ENCODE measurements around the gene SEC63.
"Not testable (repeated sequence)": the region's sequence is repeated elsewhere in the genome, so short reads cannot be mapped to it uniquely, and the experiment has no call there.

SEC63 gene

DNA sequence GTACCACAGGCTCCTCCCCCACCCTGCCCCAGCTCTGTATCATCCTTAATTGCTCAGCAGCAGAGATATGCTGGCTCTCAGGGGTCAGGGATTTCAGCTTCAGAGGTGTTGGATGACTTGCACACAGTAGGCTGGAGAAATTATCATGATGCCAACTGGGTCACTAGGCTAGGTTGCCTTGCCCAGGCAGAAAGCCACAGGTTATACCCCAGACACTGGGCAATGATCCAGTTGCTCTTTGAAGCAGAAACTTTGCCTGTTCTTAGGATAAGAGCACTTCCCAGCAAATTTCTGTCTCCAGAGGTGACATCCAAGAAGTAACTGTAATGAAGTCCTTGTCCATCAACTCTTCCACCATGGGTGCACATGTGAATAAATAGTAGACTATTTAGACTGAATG, 95.6 kb downstream of the SEC63 start:
- no peak for DNase-seq (ENCODE audit: low read depth, low spot score)

DNA sequence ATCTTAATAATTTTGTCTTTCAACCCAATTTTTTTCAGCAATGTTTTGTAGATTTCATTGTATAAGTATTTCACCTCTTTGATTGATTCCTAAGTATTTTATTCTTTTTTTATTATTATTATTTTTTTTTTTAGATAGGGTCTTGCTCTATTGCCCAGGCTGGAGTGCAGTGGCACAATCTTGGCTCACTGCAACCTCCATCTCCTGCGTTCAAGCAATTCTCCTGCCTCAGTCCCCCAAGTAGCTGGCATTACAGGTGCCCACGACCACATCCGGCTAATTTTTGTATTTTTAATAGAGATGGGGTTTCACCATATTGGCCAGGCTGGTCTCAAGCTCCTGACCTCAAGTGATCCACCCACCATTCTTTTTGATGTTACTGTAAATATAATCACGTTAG, 97.0 kb downstream of the SEC63 start:
- DNase-seq (ENCODE audit: low read depth, low spot score): not testable (repeated sequence)

GRCh38 chr6:107860144-107860543, 97.9 kb downstream of the SEC63 start:
- DNase-seq (ENCODE audit: low read depth, low spot score): not testable (repeated sequence)

GRCh38 chr6:107853230-107853629, 104.8 kb downstream of the SEC63 start:
- no peak for DNase-seq (ENCODE audit: low read depth, low spot score)

DNA sequence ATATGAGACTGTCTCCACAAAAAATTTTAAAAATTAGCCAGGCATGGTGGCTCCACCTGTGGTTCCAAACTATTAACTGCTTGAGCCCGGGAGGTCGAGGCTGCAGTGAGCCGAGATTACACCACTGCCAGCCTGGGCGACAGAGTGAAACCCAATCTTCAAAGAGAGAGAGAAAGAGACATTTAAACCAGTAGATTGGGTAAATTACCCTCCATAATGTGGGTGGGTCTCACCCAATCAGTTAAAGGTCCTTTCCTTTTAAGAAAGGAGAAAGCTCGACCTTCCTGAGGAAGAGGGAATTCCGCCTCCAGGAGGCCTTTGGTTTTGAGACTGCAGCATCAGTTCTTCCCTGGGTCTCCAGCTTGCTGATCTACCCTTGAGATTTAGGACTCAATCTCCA, 108.7 kb downstream of the SEC63 start:
- DNase-seq (ENCODE audit: low read depth, low spot score): no peak

GRCh38 chr6:107847844-107848802, 109.9 kb downstream of the SEC63 start:
- DNase-seq (ENCODE audit: low read depth, low spot score): no peak

DNA sequence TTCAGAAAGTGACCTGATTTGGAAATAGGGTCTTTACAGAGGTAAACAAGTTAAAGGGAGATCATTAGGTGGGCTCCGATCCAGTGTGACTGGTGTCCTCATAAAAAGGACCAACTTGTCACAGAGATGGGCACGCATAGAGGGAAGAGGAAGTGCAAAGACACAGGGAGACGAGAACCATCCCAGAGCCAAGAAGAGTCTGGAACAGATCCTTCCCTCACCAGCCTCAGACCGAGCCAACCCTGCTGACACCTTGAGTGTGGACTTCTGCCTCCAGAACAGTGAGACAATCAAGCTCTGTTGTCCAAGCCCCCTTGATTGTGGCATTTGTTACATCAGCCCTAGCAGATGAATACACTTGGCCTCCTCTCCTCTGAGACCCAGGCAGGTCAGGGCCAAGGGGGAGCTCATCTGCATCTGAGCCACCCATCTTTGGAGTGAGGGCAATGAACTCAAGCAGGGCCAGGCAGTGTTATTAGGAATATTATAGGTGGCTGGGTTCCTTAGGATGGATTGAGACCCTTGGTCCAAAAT, 111.7 kb downstream of the SEC63 start:
- no peak for DNase-seq (ENCODE audit: low read depth, low spot score)

- no peak for DNase-seq (ENCODE audit: low read depth, low spot score)
Measured at GRCh38 chr6:107845777-107846176, 112.2 kb downstream of the SEC63 start.

DNA sequence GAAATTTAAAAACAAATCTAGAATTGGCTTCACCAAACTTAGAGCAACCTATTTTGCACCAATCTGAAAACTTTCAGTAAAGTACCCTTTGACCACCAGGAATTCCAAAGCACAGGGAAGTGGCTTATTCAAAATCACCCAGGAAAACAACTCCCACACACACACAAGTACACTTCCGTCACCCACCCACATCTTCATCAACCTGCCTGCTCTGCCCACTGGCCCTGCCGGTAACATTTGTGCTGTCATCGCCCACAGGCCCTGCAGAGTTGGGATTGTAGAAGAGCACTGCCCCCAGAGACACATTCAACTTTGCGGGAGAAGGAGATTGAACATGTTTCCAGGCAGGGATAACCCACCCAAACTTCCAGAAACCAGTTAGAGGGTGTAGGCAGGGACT, 114.6 kb downstream of the SEC63 start:
- no peak for DNase-seq (ENCODE audit: low read depth, low spot score)

GRCh38 chr6:107841275-107841670, 116.7 kb downstream of the SEC63 start:
- DNase-seq (ENCODE audit: low read depth, low spot score): no peak

DNA sequence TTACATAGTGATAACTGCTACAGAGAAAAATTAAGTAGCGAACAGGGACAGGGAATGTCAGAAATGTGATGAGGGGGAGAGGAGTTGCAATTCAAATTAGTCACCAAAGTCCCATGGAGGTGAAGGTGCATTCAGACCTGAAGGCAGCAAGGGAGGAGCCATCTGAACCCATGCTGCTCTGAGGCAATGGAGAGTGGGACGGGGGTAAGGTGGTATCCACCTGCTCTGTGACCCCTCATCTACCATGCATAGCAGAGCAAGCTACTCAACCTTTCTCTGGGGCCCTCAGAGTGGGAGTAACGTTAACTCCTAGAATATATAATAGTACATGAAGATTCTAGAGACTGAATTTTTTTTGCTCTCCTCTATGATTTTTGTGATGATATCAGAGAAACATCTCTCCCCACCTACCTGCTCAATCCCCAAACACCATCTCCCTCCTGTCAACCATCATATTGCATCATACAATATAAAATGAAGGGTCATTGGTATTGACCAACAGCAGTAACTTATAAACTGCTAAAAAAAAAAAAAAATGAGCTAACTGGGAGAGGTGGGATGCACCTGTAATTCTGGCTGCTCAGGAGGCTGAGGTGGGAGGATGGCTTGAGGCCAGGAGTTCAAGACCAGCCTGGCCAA, 117.3 kb downstream of the SEC63 start:
- no peak for DNase-seq (ENCODE audit: low read depth, low spot score)

DNA sequence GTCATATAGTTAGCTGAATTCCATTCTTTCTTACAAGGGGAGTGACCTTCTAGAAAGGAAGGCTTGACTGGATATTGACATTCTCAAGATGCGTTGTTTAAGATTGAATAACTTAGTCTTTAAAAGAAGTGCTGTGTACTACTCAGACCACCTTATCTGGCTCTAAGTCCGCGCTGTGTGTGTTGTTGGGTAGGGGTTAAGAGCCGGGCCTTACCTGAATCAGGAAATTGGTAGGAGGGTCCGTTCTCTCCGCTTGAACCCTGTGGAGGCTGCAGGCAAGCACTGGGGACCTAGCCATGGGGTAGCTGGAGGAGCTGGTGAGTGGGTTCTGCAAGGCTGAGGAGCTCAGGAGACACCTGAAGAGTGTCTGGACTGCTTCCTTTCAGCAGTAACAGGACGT, 124.9 kb downstream of the SEC63 start:
- no peak for DNase-seq (ENCODE audit: low read depth, low spot score)

GRCh38 chr6:107832151-107833056, 125.6 kb downstream of the SEC63 start:
- no peak for DNase-seq (ENCODE audit: low read depth, low spot score)

DNA sequence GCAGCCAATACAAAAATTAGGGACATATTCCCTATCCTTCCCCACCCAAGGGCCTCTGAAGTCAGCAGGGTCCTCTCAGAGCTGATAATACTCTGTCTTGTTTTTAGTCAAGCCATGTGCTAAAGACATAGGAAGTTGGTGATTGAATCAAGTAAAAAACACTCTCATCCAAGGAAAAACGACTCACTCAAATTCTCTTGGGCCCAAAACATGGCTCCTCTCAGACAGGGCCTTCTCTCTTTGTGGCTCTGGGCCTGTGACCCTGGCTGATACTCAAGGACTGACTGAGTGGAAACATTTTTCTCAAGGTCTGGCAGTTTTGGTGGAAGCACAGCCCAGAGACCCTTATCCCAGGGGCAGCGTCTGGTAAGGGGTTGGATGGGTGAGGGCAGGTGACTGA, 127.9 kb downstream of the SEC63 start:
- no peak for DNase-seq (ENCODE audit: low read depth, low spot score)

DNA sequence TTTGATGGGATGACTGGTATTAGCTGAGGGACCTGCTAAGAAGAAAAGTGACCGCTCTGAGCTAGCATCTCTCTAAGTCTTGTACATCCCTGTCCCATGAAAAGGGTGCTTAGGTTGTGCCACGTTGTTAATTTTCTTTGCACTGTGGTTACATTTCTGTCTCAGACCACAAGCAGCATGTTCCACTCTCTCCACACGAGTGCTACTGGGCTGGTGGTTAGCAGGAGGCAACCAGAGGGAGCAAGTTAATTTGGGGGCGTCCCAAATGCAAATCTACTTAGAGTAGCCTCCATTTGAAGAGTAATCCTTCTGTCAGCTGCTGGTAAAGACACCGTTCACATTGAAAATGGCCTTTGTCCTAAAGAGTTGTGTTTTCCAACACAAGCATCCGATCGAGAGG, 130.5 kb downstream of the SEC63 start:
- DNase-seq (ENCODE audit: low read depth, low spot score): no peak

DNA sequence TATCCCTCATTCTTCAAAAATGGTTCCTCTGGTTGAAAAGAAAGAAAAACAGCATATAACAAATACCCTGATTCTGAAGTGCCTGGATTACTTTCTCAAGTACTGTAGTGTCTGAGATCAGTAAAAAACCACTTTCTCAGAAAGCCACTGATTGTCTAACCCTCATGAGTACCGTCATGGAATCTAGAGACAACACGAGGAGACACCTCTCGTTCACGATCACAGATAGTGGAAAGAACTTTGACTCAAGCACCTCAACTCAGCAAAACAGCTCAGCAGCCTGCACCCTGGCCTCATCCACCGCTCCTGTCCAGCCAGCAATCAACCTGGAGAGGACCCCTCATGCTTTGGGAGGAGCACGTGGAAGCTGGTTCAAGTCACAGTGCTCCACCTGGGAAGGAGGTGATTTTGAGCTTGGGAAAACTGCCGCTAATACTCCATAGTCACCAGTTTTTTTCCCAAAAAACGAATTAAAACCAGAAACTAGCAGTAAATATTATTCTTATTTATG, 134.9 kb downstream of the SEC63 start:
- DNase-seq (ENCODE audit: low read depth, low spot score): no peak

GRCh38 chr6:107822176-107823046, 135.6 kb downstream of the SEC63 start:
- no peak for DNase-seq (ENCODE audit: low read depth, low spot score)

GRCh38 chr6:107821591-107821990, 136.4 kb downstream of the SEC63 start:
- DNase-seq (ENCODE audit: low read depth, low spot score): no peak

DNA sequence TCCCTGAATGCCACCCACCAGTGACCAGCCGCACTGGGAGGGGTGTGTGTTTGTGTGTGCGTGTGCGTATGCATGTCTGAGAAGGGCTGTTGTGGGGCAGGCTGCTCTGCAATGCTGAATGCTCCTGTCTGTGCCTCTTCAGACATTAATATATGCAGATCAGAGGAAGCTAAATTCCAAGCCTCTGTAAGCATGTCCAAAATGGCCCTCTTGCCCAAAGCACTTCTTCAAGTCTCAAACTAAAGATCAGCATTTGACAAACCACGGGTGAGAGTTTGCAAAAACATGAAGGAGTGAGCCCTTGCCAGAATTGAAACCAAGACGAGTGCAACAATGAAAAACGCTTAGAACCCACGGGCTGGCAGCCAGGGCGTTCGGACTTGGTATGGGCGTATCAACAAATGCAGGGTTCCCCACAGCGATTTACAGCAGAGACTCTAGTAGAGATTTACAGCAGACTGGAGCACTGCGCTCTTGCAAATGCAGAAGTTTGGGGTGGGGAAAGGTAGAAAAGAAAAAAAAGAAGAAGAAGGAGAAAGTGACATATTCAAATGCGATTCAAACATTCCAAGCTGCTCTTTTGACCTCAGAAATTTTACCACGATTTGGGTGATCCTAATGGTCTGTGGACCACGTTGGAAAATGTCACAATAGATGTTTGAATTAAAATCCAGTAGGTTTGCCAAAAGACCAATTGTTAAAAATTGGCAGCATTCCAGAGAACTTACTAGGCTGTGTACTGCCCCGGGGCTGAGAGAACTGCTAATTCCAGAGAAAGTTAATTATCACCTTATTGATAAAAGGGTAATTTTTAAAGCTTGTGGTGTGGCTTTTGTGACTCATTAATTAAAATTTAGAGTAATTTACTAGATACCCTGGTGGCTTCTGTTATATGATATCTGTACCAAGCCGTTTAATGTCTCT, 137.4 kb downstream of the SEC63 start:
- DNase-seq (ENCODE audit: low read depth, low spot score): no peak
